OCI-LY7 (cell line): ENCODE measurements around the gene BMAL2. TPM values are rescaled to one million over a fixed set of nuclear protein-coding genes. Genes with fewer than 3 reads are reported as not detected.

Experiments
- BruUV-seq: library from RNA; stranded (reverse); fragments of 400-500 nt; replicated peaks from 2 replicates; lab custom pipeline; 2021; lab: Mats Ljungman, UMichigan
- CTCF ChIA-PET: fragments of 300-600 bp; sonication (Branson Sonifier 250); formaldehyde crosslinking; loops from one replicate; lab custom pipeline; 2022; ENCODE audit warnings: antibody characterized with exemption; ENCODE audit not compliant: unreplicated experiment; lab: Charles Lee
- POLR2A ChIA-PET: fragments of 300-600 bp; sonication (Branson Sonifier 250); formaldehyde crosslinking; loops from one replicate; lab custom pipeline; 2022; ENCODE audit warnings: antibody characterized with exemption; lab: Charles Lee
- DNase-seq: peaks from one replicate; pipeline ENCODE4 v3.0.0-alpha.2; 2015; ENCODE audit warnings: low spot score
- H2AFZ ChIP-seq: fragments of 200-600 bp; sonication (generic), shearing (Covaris generic); 2 replicates; pipeline ENCODE4 v1.6.1; 2014; ENCODE audit warnings: mild to moderate bottlenecking, antibody characterized with exemption, low read length, moderate library complexity
- H3K27ac ChIP-seq: fragments of 200-600 bp; sonication (generic); 2 replicates; pipeline ENCODE4 v1.5.1; 2014; ENCODE audit warnings: mixed run types, low read depth, mild to moderate bottlenecking, moderate library complexity, low read length, inconsistent platforms; ENCODE audit not compliant: poor library complexity, severe bottlenecking
- H3K36me3 ChIP-seq: fragments of 200-600 bp; sonication (generic); 2 replicates; pipeline ENCODE4 v1.6.1; 2014; ENCODE audit warnings: mild to moderate bottlenecking, antibody characterized with exemption, low read length, moderate library complexity, mixed read lengths; ENCODE audit not compliant: insufficient read depth
- H3K4me1 ChIP-seq: fragments of 200-600 bp; sonication (generic); 2 replicates; pipeline ENCODE4 v1.5.1; 2014; ENCODE audit warnings: mild to moderate bottlenecking, low read length; ENCODE audit not compliant: insufficient read depth, poor library complexity, severe bottlenecking
- H3K4me2 ChIP-seq: fragments of 200-600 bp; sonication (generic); 2 replicates; pipeline ENCODE4 v1.6.1; 2014; ENCODE audit warnings: mild to moderate bottlenecking, low read length
- H3K4me3 ChIP-seq: fragments of 200-600 bp; sonication (generic); 2 replicates; pipeline ENCODE4 v1.5.1; 2014; ENCODE audit warnings: mild to moderate bottlenecking, low read depth, low read length; ENCODE audit not compliant: poor library complexity, severe bottlenecking
- H3K79me2 ChIP-seq: fragments of 200-600 bp; sonication (generic); 2 replicates; pipeline ENCODE4 v1.6.1; 2016; ENCODE audit warnings: low read depth, mild to moderate bottlenecking, low read length, moderate library complexity, mixed read lengths; ENCODE audit not compliant: insufficient read depth
- H3K9me2 ChIP-seq: fragments of 200-600 bp; sonication (generic); 2 replicates; pipeline ENCODE4 v1.6.1; 2016; ENCODE audit warnings: mild to moderate bottlenecking, low read length, mixed read lengths; ENCODE audit not compliant: insufficient read depth
- H3K9me3 ChIP-seq: fragments of 200-600 bp; sonication (generic); 2 replicates; pipeline ENCODE4 v1.6.1; 2014; ENCODE audit warnings: mild to moderate bottlenecking, mixed run types, low read length, mixed read lengths
- H4K20me1 ChIP-seq: fragments of 200-600 bp; sonication (generic); 2 replicates; pipeline ENCODE4 v1.6.1; 2014; ENCODE audit warnings: mild to moderate bottlenecking, antibody characterized with exemption, low read length, moderate library complexity, mixed read lengths; ENCODE audit not compliant: insufficient read depth
- EZH2phosphoT487 ChIP-seq: fragments of 200-600 bp; sonication (generic); IDR thresholded peaks from 2 replicates; pipeline ENCODE4 v1.6.1; 2018; ENCODE audit warnings: low read depth, borderline replicate concordance, mild to moderate bottlenecking, mixed run types, antibody characterized with exemption, low read length, moderate library complexity, mixed read lengths
- intact Hi-C: fragments of 100-400 bp; cut with micrococcal nuclease; formaldehyde crosslinking; loops from one replicate; pipeline ENCODE4 v1.10.0; 2022; ENCODE audit not compliant: unreplicated experiment
- total RNA-seq, 2 experiments: library from RNA; depleted of rRNA in 1 of 2; stranded (reverse); fragments of >200 nt in 1 of 2; shearing (Covaris generic) in 1 of 2; gene quantifications; 2 replicates each; pipeline ENCODE4 v1.2.3, GENCODE V29; 2014 to 2022
- TF ChIP-seq, protein P1 (sequence below): fragments of 200-600 bp; sonication (generic); conservative IDR thresholded peaks from 2 replicates; pipeline ENCODE4 v1.5.1; 2014; ENCODE audit warnings: mild to moderate bottlenecking, antibody characterized with exemption, low read length, moderate library complexity, mixed read lengths

BMAL2 gene
- total RNA-seq, 2 experiments from 2014 or later = 0.06 TPM; not detected in 1

DNA sequence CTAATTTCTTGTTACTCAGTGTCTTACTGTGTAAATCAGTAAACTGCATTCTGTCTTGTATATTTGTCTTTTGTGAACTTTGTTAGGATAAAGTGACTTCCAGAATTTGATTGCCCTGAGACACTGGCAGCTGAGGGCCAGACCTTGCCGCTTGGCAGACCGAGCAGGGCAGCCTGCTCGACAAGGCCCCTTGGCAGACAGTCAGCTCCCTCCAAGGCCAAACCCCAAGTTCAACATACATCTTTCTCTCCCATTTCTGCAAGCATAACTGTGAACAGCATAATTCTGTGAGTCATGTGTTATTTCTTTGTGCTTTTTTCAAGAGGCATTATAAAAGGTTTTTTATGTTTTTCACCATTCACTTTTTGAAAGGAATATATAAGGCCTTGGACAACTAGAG is 39.2 kb upstream of the BMAL2 start:
- Histone ChIP-seq H2AFZ (no peak overlapping the region), H3K9me2 (no peaks in the 10 kb centered on the region), H4K20me1 (no peaks in the 10 kb centered on the region; the same call in 1 of the 2 replicates), H3K9me3 (no peaks in the 10 kb centered on the region), H3K27ac (no peak overlapping the region), H3K4me1 (no peaks in the 10 kb centered on the region), H3K4me3 (no peak overlapping the region), H3K4me2 (no peak overlapping the region), H3K36me3 (no peaks in the 10 kb centered on the region), H3K79me2 (no peaks in the 10 kb centered on the region)
- ChIA-PET CTCF (no interaction called here), POLR2A (interaction anchor here (0.6 kb wide), 1 partner anchor 9 kb away, joined by 3 read pairs; no protein-coding TSS in a partner anchor)
- no TSS peak for BruUV-seq
- intact Hi-C loops = no loop called here
- DNase-seq = no peak
- TF ChIP-seq EZH2phosphoT487 = no peak
- TF ChIP-seq, protein P1, sequence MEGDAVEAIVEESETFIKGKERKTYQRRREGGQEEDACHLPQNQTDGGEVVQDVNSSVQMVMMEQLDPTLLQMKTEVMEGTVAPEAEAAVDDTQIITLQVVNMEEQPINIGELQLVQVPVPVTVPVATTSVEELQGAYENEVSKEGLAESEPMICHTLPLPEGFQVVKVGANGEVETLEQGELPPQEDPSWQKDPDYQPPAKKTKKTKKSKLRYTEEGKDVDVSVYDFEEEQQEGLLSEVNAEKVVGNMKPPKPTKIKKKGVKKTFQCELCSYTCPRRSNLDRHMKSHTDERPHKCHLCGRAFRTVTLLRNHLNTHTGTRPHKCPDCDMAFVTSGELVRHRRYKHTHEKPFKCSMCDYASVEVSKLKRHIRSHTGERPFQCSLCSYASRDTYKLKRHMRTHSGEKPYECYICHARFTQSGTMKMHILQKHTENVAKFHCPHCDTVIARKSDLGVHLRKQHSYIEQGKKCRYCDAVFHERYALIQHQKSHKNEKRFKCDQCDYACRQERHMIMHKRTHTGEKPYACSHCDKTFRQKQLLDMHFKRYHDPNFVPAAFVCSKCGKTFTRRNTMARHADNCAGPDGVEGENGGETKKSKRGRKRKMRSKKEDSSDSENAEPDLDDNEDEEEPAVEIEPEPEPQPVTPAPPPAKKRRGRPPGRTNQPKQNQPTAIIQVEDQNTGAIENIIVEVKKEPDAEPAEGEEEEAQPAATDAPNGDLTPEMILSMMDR = no peak

GRCh38 chr12:27296674-27297073 is 36.0 kb upstream of the BMAL2 start:
- CTCF ChIA-PET = no interaction called here
- H4K20me1 ChIP-seq = no peaks in the 10 kb centered on the region; the same call in 1 of the 2 replicates
- BruUV-seq = no TSS peak

GRCh38 chr12:27297566-27297965 is 35.1 kb upstream of the BMAL2 start:
- intact Hi-C loops = no loop called here
- Histone ChIP-seq H3K4me1 (no peaks in the 10 kb centered on the region), H3K4me2 (no peak overlapping the region), H3K4me3 (no peak overlapping the region), H4K20me1 (no peaks in the 10 kb centered on the region), H3K9me2 (no peaks in the 10 kb centered on the region), H3K79me2 (no peaks in the 10 kb centered on the region), H3K27ac (no peak overlapping the region), H3K9me3 (no peaks in the 10 kb centered on the region), H2AFZ (no peak overlapping the region), H3K36me3 (no peaks in the 10 kb centered on the region)
- no peak for TF ChIP-seq EZH2phosphoT487
- TF ChIP-seq, protein P1 = no peak
- no TSS peak for BruUV-seq
- no peak for DNase-seq
- ChIA-PET POLR2A (interaction anchor here (0.6 to 2.1 kb wide), 5 partner anchors 8 to 275 kb away, joined by 3 to 6 read pairs (median 3); partner anchors contain the start of gene MED21), CTCF (no interaction called here)

More at GRCh38 chr12:27296674-27297073, 36.0 kb upstream of the BMAL2 start:
- H3K36me3 ChIP-seq = no peaks in the 10 kb centered on the region
- intact Hi-C loops = no loop called here
- H3K4me3 ChIP-seq = no peak overlapping the region
- no peak overlapping the region for H2AFZ ChIP-seq
- no peaks in the 10 kb centered on the region for H3K79me2 ChIP-seq
- POLR2A ChIA-PET = interaction anchor here (0.6 to 2.1 kb wide), 5 partner anchors 9 to 163 kb away, joined by 3 to 6 read pairs (median 3); no protein-coding TSS in a partner anchor
- H3K9me2 ChIP-seq = no peaks in the 10 kb centered on the region
- H3K9me3 ChIP-seq = no peaks in the 10 kb centered on the region
- no peak overlapping the region for H3K4me2 ChIP-seq
- no peak for DNase-seq
- H3K27ac ChIP-seq = no peak overlapping the region
- H3K4me1 ChIP-seq = no peaks in the 10 kb centered on the region
- TF ChIP-seq EZH2phosphoT487 = no peak
- TF ChIP-seq, protein P1 = no peak
